GM04504 (cell line): ENCODE data around the gene OR5J2.
"Not testable (repeated sequence)": the region's sequence is repeated elsewhere in the genome, so short reads cannot be mapped to it uniquely, and the experiment has no call there.

Source experiments
- DNase-seq: peaks from one replicate; pipeline ENCODE4 v3.0.0-alpha.2; 2012; ENCODE audit warnings: low read depth

OR5J2 gene

GRCh38 chr11:56176318-56176717, at the start of gene OR5J2:
Gene OR5J2, plus strand, starts transcription at chr11:56176618. Its CDS starts 0 bp downstream, at chr11:56176618.
- no peak for DNase-seq

DNA sequence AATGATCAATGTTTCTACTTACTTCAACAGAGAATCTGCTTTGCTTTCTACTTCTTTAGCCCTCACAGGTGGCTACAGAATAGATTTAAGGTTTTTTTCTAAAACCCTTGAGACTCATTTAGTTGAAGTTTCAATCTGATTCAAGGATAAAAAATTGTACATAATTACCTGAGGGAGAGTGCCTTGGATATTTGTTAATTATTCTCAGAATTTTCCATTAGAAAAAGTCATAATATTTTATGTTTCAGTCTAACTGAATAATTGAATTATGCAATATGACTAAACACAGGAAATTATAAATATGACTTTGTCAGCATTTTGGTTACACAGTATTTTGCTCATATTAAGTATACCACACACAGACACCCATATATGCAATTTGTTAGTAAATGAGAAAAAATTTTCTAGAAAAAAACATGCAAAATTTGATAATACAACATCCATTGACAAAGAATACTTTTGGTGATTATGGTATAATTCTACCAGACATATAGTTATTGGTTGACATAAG, 36.2 kb upstream of the OR5J2 start, which contains the start of gene OR8J3:
TSS of gene OR8J3 (minus strand) at position 51 of the 511 bp plus-strand sequence. CDS start 2,483 bp downstream, outside the sequence.
- no peak for DNase-seq

DNA sequence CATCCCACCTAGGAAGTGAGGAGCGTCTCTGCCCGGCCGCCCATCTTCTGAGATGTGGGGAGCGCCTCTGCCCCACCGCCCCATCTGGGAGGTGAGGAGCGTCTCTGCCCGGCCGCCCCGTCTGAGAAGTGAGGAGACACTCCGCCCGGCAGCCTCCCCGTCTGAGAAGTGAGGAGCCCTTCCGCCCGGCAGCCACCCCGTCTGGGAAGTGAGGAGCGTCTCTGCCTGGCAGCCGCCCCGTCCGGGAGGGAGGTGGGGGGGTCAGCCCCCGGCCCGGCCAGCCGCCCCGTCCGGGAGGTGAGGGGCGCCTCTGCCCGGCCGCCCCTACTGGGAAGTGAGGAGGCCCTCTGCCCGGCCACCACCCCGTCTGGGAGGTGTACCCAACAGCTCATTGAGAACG, 32.7 kb upstream of the OR5J2 start:
- not testable (repeated sequence) for DNase-seq

- no peak for DNase-seq
Observed at GRCh38 chr11:56151376-56151775, 25.0 kb upstream of the OR5J2 start.

DNA sequence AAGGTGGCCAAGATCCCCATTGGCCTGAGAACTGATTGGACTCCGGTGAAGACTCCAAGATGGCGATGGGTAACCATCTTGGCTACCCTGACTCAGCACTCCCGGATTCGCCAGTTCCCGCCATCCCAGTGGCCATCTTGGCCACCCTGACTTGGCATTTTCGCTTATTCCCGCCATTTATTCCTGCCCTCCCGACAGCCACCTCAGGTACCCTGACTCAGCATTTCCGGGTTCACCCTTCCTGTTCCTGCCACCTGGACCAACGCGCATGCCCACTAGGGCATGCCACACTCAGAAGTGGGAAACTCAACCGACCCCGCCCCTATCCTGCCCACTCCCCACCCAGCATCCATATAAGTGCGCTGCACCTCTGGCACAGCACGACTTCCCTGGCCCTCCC, 24.1 kb upstream of the OR5J2 start:
- no peak for DNase-seq

GRCh38 chr11:56160217-56160616, 16.2 kb upstream of the OR5J2 start, which contains the start of gene OR8K5:
Gene OR8K5, minus strand, starts transcription at chr11:56160317. Its CDS starts 0 bp downstream, at chr11:56160317.
- DNase-seq, result no peak

DNA sequence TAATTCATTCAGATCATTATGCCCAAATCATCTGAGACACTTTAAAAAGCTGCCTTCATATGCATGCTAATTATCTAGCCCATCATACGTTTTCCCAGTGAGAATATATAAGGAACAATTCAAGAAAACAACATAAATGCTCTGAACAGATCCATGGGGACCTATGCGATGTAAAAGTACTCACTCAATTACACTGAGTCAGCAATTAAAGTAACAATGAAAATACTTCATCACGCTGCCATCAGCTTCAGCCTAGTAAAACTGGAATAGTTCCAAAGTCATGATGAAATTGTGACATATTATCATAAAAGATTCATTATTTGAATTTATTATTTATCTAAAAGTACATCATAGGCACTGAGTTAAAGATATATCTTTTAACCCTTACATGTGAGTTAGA, 12.6 kb upstream of the OR5J2 start:
- DNase-seq, result no peak

- DNase-seq, result no peak
Observed at GRCh38 chr11:56172256-56172830, 4.1 kb upstream of the OR5J2 start.

DNA sequence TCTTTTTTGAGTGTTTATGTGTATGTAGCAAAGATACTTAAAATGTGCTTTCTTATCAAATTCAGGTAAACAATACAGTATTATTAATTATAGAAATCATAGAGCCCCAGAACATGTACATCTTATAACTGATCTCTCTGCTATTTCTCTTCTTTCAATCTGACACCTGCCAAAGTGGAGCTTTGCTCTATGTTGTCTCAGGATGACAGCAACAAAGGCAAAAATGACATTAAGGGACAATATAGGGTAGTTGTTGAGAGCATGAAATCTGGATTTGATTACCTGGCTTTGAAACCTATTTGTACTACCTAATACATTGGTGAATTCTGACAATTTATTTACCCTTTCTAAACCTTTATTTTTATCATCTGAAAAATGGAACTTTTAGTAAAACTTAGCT, 7.0 kb downstream of the OR5J2 start:
- DNase-seq, result no peak

DNA sequence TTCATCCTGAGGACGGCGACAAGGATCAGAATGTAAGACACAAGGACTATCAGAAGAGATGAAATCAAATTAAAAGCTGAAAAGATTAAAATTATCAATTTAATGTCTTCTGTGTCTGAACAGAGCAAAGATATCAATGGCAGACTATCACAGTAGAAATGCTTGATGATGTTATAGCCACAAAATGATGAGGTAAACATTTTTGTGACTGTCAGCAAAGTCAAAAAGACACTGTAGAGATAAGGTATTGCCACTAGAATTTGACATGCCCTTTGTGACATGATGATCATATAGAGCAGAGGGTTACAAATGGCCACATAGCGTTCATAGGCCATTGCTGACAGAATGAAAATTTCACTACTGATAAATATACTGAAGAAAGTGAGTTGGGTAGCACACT, 12.2 kb downstream of the OR5J2 start:
- no peak for DNase-seq

DNA sequence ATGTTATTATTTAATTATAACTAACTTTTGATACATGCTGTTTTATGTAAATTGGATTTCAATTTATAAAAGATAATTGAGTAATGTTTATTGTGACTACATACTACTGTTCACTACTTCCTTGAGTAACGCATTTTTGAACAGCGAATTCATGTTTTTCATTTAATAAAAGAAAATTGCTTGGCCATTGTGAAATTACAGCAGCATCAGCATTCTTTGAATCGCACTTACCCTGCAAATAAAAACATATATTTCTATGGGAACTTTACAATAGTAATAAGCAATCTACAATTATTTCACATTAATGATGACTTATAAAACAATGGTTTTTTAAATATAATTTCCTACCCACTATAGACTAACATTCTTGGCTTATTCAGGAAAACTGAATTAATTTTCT, 20.3 kb downstream of the OR5J2 start:
- no peak for DNase-seq

DNA sequence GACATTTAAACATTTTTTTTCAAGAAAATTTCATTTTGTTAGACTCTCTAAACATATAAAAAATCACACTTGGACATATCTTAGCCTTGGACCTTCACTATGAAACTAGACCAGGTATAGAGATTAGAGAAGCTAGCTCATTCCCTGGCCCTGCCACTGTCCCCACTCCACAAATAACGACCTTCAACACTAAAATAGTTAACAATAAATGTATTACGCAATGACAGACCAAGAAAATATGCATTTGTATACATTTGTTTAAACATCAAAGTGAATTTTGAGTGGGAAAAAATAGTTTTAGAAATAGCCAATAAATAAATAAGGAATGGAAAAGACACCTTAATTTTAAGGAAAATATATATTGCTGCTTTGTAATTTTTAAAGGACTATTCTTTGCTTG, 20.9 kb downstream of the OR5J2 start:
- no peak for DNase-seq

GRCh38 chr11:56207790-56208189, 31.4 kb downstream of the OR5J2 start:
- DNase-seq, result no peak

DNA sequence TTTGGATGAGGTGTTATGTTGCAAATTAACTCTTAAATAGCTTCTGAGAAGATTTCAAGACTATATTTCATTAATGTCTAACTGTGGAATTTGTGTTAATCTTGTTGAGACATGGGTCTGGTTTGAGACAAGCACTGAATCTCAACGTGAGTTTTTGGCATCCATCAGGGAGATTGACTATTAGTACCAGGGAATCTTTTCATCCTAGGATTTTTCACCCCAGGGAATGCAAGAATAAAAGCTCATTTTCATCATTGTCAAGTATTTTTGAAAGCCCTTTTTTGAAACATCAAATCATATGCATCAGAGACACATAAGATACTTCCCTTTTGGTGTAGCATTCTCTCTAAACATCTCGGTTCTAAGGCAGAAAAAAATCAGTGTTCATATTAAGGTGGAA, 38.1 kb downstream of the OR5J2 start:
- no peak for DNase-seq

DNA sequence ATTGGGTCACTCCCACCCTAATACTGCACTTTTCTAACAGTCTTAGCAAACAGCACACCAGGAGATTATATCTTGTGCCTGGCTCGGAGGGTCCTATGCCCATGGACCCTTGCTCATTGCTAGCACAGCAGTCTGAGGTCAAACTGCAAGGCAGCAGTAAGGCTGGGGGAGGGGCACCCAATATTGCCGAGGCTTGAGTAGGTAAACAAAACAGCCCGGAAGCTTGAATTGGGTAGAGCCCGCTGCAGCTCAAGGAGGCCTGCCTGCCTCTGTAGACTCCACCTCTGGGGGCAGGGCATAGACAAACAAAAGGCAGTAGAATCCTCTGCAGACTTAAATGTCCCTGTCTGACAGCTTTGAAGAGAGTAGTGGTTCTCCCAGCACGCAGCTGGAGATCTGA, 43.3 kb downstream of the OR5J2 start:
- DNase-seq, result not testable (repeated sequence)
